ENCODE measurements around the gene TRAK1.
A peak's percentile ranks its signal among the peaks of the same experiment; 100 is the strongest.

TRAK1 gene

GRCh38 chr3:42159147-42159546, 68.0 kb downstream of the TRAK1 start:
- DNase-seq = no peak

GRCh38 chr3:42159706-42160472, 68.7 kb downstream of the TRAK1 start:
- DNase-seq = peak; percentile 45

GRCh38 chr3:42161050-42161935, 70.1 kb downstream of the TRAK1 start:
- no peak for DNase-seq

- no peak for DNase-seq
Observed at GRCh38 chr3:42162462-42162861, 71.3 kb downstream of the TRAK1 start.

GRCh38 chr3:42163622-42164244, 72.6 kb downstream of the TRAK1 start:
- DNase-seq = no peak

- DNase-seq = no peak
Observed at GRCh38 chr3:42164656-42165055, 73.5 kb downstream of the TRAK1 start.

GRCh38 chr3:42165211-42165610, 74.1 kb downstream of the TRAK1 start:
- no peak for DNase-seq

GRCh38 chr3:42166214-42166613, 75.1 kb downstream of the TRAK1 start:
- no peak for DNase-seq

GRCh38 chr3:42166662-42167300, 75.6 kb downstream of the TRAK1 start:
- no peak for DNase-seq

- no peak for DNase-seq
Observed at GRCh38 chr3:42169579-42170120, 78.5 kb downstream of the TRAK1 start.

GRCh38 chr3:42172047-42172654, 81.0 kb downstream of the TRAK1 start:
- no peak for DNase-seq

GRCh38 chr3:42173307-42173706, 82.2 kb downstream of the TRAK1 start:
- DNase-seq = no peak

- DNase-seq = no peak
Observed at GRCh38 chr3:42174679-42175385, 83.7 kb downstream of the TRAK1 start.

- no peak for DNase-seq
Observed at GRCh38 chr3:42175386-42176240, 84.5 kb downstream of the TRAK1 start.

- no peak for DNase-seq
Observed at GRCh38 chr3:42176242-42177034, 85.3 kb downstream of the TRAK1 start.

- no peak for DNase-seq
Observed at GRCh38 chr3:42177068-42177800, 86.1 kb downstream of the TRAK1 start.

GRCh38 chr3:42177801-42178150, 86.6 kb downstream of the TRAK1 start:
- no peak for DNase-seq

- no peak for DNase-seq
Observed at GRCh38 chr3:42179110-42179725, 88.1 kb downstream of the TRAK1 start.

GRCh38 chr3:42180901-42181300, 89.7 kb downstream of the TRAK1 start:
- DNase-seq = no peak

Data from CD4-positive, alpha-beta T cell treated with Interleukin-17A for 1 hour (primary cell).